Left renal pelvis (tissue), 4 donors: ENCODE measurements around the gene LRRC4B. TPM values are rescaled to one million over a fixed set of nuclear protein-coding genes. Genes with fewer than 3 reads are reported as not detected.

Experiments used
- DNase-seq, 4 donors: peaks; one replicate each; pipeline ENCODE4 v3.0.0-alpha.2; 2013; ENCODE audit warnings: low read depth in 4 of 4, low spot score in 3 of 4
- polyA plus RNA-seq, 4 donors: library from polyadenylated mRNA; unstranded; fragments of 120-200 nt; gene quantifications; one replicate each; pipeline ENCODE4 v1.2.1, GENCODE V29; 2013; ENCODE audit not compliant: insufficient read length in 4 of 4

Gene LRRC4B
- polyA plus RNA-seq, 4 donors = 15.7 to 26.8 (median 20.1) TPM

DNA sequence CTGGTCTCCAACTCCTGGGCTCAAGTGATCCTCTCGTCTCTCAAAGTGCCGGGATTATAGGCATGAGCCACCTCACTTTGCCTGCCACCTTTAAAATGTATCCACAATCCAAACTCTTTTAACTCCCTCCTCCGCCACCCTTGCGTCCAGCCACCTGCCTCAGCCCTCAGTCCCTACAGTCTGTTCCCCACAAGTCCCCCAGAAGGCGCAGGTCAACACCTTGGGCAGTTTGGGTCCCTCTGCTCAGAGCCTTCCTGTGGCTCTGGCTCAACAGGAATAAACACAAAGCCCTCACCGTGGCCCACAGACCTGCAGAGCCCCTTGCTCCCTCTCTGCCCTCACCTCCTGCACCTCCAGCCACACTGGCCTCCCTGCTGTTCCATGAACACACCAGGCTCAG lies 99.4 kb downstream of the LRRC4B start:
- DNase-seq = no peak

DNA sequence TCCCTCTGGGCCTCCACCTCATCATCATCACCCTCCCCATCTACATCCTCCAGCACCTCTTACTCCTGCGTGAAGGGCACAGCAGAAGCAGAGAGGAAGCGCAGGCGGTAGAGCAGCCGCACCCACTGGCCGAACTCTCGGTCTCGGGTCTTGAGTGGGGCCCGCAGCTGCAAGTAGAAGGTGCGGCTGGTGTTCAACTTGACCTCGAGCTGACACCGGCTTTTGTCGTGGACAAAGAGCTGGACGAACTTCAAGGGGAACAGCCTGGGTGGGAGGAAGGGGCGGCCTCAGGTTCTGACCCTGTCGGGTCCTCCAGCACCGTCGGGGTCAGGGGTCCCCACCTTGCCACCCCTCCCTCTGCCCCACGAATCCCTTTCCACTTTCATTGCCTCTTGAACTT lies 100.7 kb downstream of the LRRC4B start:
- no peak for DNase-seq

Other genes with a start within 250 kb of the LRRC4B start
- gene KCNC3, start 239.1 kb downstream of the LRRC4B start, polyA plus RNA-seq = 10 to 100 TPM in 3 of 4 donors, 1 to 10 TPM in 1; 5.3 to 79.5 (median 36.1) TPM
- 10 to 100 TPM in 1 of 4 donors, 1 to 10 TPM in 3; 1.1 to 10.1 (median 8.0) TPM for gene NAPSA, start 202.8 kb downstream of the LRRC4B start, polyA plus RNA-seq
- 10 to 100 TPM; 23.8 to 44.3 (median 26.3) TPM for gene NR1H2, start 192.0 kb downstream of the LRRC4B start, polyA plus RNA-seq
- 10 to 100 TPM; 20.5 to 40.3 (median 24.0) TPM for gene POLD1, start 184.1 kb downstream of the LRRC4B start, polyA plus RNA-seq
- 1 to 10 TPM in 1 of 4 donors, under 1 TPM in 3; 0.53 to 1.1 (median 0.79) TPM for gene SPIB, start 149.5 kb downstream of the LRRC4B start, polyA plus RNA-seq
- gene MYBPC2, start 135.5 kb downstream of the LRRC4B start, polyA plus RNA-seq = 1 to 10 TPM in 1 of 4 donors, under 1 TPM in 3; 0.43 to 2.7 (median 0.75) TPM
- 100 to 1,000 TPM; 104 to 151 (median 122) TPM for gene EMC10, start 91.9 kb downstream of the LRRC4B start, polyA plus RNA-seq
- gene GARIN5A, start 91.6 kb downstream of the LRRC4B start, polyA plus RNA-seq = 10 to 100 TPM in 1 of 4 donors, 1 to 10 TPM in 3; 3.3 to 10.3 (median 6.6) TPM
- 10 to 100 TPM in 2 of 4 donors, 1 to 10 TPM in 2; 9.2 to 14.1 (median 10.1) TPM for gene JOSD2, start 57.2 kb downstream of the LRRC4B start, polyA plus RNA-seq
- gene ASPDH, start 54.5 kb downstream of the LRRC4B start, polyA plus RNA-seq = 10 to 100 TPM in 1 of 4 donors, 1 to 10 TPM in 3; 1.3 to 13.9 (median 6.2) TPM
- gene SYT3, start 71.4 kb upstream of the LRRC4B start, polyA plus RNA-seq = 1 to 10 TPM in 1 of 4 donors, under 1 TPM in 3; 0.25 to 1.7 (median 0.75) TPM
- gene C19orf81, start 81.0 kb upstream of the LRRC4B start, polyA plus RNA-seq = 1 to 10 TPM in 3 of 4 donors, under 1 TPM in 1; 0.48 to 3.2 (median 2.2) TPM
- gene SHANK1, start 151.4 kb upstream of the LRRC4B start, polyA plus RNA-seq = 1 to 10 TPM; 4.2 to 6.6 (median 5.7) TPM
- gene CLEC11A, start 154.9 kb upstream of the LRRC4B start, polyA plus RNA-seq = 10 to 100 TPM; 23.8 to 56.8 (median 31.4) TPM
- not detected for gene GPR32, start 202.0 kb upstream of the LRRC4B start, polyA plus RNA-seq
- gene ACP4, start 222.0 kb upstream of the LRRC4B start, polyA plus RNA-seq = under 1 TPM in 2 of 4 donors, not detected in 2; 0.10 to 0.29 TPM